GM04503 (cell line): ENCODE measurements around the gene FXYD6.

Experiments
- DNase-seq: peaks from one replicate; pipeline ENCODE4 v3.0.0-alpha.2; 2012; ENCODE audit warnings: low read depth

FXYD6 gene

DNA sequence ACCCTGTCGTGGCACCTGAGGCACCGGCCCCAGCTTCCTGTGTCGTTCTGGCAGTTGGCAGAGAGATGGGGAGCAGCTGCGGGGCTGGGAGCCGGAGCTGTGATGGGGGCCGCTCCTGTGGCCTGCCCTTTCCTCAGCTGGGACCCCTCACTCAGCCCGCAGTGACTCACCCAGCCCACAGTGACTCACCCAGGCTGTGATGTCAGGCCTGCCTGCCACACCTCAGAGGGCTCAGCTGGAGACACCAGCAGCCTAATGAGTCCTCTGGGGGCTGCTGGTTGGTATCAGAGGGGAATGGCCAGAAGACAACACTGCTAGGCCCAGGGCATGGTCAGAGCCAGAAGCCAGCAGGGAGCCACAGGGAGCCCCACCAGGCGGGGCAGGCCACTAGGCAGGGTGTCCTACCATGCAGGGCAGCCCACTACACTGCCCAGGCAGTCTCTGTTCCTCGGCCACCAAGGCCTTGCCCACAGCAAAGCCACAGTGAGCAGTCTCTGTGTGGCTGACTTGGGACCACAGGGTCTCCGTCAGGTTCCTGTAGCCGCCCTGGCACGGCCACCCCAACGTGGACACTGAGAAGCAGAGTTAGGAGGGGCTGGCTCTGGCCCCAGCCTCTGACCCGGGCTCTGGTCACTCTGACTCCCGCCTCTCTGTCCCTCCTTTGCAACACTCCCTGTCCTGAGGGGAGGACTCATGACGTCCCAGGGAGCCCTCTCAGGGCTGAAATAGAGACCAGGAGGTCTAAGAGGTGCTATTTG is 47.7 kb downstream of the FXYD6 start:
- DNase-seq, result no peak

DNA sequence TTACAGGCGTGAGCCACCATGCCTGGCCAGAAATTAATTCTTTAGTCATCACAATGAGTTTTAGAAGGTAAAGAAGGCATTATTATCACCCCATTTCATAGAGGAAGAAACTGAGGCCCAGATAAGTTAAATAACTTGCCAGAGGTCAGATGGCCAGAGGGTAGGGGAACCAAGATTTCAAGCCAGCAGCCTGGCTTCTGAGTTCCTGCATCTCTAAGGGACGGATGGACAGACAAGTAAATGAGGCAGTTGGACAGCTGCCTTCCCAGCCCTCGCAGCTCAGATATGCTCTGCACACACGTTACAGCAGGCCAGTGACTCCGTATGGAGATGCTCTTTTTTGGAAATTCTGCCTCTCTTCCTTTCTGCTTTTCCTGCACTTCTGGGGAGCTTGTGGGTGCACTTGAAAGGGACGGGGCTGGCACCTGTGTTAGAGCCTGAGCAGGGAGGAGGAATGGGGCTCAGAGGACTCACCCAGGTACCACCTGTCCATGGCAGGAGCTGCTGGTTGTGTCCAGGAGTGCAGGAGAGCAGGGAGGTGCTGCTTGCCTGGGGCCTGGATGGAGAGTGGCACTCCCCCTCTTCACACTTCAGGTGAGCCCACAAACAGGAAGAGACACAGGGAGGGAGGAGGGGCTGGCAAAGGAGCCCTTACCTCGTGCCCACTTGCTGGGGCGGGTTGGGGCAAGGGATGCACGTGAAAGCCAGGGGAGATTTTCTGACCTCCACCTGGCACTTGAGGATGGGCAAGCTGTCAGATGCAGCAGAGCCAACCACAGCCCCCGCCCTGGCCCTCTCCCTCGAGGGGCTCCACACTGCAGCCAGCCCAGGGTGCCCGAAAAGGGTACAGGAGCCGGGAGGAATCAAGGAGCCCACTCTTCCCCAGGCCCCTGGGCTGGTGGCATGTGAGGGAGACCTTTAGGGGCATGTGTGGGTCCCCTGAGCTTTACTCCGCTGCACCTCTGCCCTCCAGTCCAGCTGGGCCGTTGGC is 48.6 kb downstream of the FXYD6 start:
- DNase-seq, result no peak

DNA sequence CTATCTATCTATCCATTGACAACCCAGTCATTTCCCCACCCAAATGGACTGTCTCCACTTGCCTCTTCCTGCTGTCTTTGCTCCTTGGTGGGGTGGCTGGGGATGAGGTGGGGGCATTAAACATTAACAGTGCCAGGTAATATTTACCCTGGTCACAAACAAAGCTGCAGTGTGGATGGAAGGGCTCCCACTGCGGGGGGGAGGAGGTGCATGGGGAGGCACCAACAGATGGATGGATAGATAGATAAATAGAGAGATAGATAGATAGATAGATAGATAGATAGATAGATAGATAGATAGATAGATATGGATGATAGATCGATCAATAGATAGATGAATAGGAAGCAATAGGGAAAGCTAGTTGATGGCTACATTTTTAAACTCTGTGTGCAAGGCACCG is 49.6 kb downstream of the FXYD6 start:
- DNase-seq, result no peak

GRCh38 chr11:117826190-117826570 is 50.3 kb downstream of the FXYD6 start:
- no peak for DNase-seq

DNA sequence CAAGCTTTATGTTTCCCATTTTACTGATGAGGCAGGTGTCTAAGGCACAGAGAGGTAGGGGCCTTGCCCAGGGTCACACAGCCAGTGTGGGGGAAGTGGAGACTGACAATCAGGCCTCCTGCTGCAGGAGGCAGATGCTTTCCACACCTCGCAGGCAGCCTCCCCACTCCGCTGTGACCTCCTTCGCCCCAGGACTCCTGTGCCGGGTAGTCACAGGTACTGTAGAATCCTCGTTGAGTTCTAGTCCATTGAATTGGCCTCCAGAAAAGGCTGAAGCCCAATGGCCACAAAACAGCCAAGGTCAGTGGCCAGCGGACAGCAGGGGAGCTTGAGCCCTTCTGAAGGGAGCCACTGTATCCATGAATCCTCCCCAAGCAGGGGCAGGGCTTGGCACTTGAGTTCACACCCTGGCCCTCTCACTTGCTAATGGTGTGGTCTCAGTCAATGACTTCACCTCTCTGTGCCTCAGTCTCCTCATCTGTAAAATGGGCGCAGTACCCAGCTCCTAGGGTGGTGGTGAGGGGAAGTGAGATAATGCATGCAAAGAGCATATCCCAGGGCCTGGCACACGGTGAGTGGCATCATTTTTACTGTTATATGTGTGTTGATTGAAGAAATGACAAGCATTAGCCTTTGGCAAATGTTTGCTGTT is 50.8 kb downstream of the FXYD6 start:
- DNase-seq, result no peak

DNA sequence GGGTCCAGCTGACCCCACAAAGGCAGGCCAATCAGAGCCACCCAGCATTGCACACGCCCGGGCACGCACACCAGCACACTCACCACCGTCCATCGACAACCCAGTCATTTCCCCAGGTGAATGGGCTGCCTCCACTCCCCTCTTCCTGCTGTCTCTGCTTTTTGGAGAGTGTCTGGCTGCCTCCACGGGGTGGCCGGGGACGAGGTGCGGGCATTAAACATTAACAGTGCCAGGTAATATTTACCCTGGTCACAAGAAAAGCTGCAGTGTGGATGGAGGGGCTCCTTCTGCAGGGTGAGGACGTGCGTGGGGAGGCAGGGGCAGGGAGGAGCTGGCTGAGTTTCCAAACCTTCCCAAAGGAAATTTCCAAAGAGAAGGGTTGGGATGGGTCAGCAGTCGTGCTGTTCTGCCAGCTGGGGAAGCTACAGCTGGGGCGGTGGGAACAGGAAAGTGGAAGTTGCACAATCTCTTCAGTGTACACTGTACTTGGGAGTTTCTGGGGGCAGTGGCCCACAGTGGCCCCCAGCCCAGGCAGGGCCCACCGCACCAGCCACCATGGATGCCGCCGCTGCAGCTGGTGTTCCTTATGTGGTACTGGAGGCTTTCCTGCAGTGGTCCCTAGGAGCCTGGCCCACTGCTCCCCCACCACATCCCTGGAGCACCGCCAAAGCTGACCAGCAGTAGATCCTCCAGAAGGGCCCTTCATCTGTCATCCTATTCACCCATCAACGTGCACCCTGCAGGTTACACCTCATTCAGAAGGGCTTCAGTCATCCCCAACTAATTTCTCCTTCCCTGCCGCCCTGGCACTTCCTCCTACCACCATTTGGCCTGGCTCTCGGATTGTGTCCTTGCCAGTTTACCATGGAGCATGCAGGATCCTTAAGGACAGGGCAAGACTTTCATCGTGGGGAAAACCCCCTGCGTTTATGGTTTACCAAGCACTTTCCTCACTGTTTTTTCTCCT is 51.6 kb downstream of the FXYD6 start, which contains the start of gene FXYD2:
FXYD2 (minus strand) TSS at position 174 of the 967 bp plus-strand sequence; CDS start at position 108, 66 bp downstream.
- DNase-seq, result no peak

DNA sequence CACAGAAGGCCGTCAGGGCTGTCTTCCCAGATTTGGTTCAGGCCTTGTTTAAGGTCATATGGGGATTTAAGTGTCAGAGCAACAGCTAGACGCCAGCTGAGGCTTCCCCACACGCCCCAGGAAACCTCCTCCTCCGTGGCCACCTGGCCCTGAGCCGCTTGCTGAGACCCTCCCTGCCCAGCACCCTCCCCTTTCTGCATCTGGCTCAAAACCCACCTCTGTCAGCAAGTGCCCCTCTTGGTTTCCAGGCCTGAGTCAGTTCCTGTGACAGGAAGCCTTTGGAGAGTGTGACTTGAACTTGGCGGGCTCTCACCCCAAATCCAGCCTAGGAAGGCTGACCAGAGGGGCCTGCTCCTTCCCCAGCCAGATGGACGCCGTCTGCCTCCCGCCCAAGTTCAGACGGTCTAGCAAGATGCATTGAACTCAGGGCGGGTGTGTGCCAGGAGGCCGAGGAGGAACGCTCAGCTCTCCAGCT is 52.5 kb downstream of the FXYD6 start:
- no peak for DNase-seq

- no peak for DNase-seq
Observed at GRCh38 chr11:117823294-117823945, 53.0 kb downstream of the FXYD6 start.

GRCh38 chr11:117822074-117823033 is 54.1 kb downstream of the FXYD6 start:
- no peak for DNase-seq

DNA sequence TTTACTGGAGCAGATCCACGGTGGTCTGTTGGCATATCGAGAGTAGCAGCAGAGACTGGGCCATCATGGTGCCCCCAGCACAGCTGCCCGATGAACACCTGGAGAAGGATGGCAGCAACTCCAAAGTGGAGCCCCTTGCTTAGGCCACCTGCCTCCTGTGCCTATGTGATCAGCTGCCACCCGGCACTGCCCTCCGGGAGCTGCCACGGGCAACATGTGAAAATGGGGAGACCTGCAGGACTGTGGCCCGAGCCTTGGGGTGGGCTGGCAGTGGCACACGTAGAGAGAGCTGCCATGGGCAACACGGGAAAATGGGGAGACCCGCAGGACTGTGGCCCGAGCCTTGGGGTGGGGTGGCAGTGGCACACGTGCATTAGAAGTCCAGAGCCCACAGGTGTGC is 55.0 kb downstream of the FXYD6 start:
- DNase-seq, result no peak

DNA sequence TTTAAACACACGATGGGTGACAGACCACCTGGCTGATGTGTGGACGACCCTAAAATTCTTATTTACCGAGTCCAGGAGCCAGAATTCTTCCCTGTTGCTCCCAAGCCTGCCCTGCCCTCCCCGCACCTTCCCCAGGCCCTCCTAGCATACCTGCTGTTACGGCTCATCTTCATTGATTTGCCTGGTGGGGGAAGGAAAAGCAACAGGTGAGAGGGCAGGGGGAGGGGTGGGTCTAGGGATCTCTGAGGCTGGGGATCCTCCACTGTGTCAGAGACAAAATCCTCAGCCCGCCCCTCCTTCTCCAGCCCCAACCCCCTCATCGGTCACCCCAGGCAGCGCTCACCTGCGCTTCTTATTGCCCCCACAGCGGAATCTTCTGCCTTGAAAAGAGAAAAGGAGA is 55.9 kb downstream of the FXYD6 start:
- DNase-seq, result no peak

DNA sequence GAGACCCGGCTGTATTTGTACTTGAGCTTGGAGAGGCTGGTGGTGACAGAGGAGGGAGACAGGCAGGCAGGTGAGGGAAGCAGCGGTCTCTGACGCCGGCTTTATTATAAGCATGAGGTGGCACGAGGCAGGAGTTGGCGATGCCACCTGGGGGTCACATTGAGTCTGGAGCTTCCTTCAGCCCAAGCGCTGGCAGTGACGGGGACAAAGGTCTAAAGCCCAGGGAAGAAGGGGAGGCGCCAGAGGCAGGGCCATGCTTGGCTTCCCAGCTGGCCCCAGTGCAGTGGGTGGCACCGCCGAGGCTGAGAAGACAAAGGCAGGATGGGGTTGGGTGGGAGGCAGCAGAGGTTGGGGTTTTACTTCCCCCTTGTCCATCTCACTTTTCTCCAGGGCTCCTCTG is 56.4 kb downstream of the FXYD6 start:
- DNase-seq, result no peak

- DNase-seq, result no peak
Observed at GRCh38 chr11:117819096-117820040, 57.1 kb downstream of the FXYD6 start.

- DNase-seq, result no peak
Observed at GRCh38 chr11:117818041-117818873, 58.2 kb downstream of the FXYD6 start.

GRCh38 chr11:117817368-117818040 is 59.0 kb downstream of the FXYD6 start:
- no peak for DNase-seq

DNA sequence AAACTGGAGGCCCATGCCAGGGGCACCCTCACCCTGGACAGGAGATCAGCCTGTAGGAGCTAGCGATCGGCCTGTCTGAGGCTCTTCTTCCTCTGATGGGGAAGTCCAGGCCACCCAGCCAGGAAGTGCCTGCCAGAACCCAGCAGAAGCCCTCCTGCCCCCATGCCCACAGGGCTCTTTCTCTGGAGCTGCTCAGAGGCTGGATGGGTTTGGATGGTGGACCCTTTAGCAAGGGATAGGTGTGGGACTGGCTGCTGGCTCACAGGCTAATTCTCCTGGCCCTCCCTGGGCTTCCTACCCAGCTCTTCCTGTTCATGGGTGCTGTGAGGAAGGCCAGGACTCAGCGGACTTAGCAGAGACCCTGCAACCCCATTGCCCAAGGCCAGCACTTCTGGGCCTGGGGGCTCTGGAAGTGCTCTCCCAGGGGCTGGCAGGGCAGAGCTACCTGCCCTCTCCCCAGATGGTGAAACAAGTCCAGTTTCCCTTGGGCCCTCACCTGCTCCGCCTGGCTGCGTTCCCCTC is 59.6 kb downstream of the FXYD6 start:
- no peak for DNase-seq
